ENCODE data around the gene MRTFA. TPM values are rescaled to one million over a fixed set of nuclear protein-coding genes. Genes with fewer than 3 reads are reported as not detected.

Gene MRTFA
- total and polyA plus RNA-seq, 3 donors from 2014 or later: 59.5 to 162 (median 158) TPM

GRCh38 chr22:40414311-40414710 lies 222.2 kb downstream of the MRTFA start:
- intact Hi-C loops (cut with DNase I; ENCODE audit: low total_unique reads): loop anchor here (10.0 kb wide), 1 partner anchor 340 kb away; no protein-coding TSS in a partner anchor
- WGBS, 2 donors: 69 to 72% methylated on average over 3 of the region's 3 CpGs
- Histone ChIP-seq H3K9me3 (no peaks in the 10 kb centered on the region), H3K36me3 (ENCODE audit: low read depth, missing control alignments) (no peaks in the 10 kb centered on the region), H3K27ac (no peak overlapping the region), H3K4me1 (no peaks in the 10 kb centered on the region), H3K27me3 (no peaks in the 10 kb centered on the region), H3K4me3 (no peak overlapping the region)
- DNase-seq: no peak
- TF ChIP-seq CTCF (IDR thresholded peaks at IDR 0.05) (no peak), POLR2A (IDR thresholded peaks at IDR 0.05) (no peak)

GRCh38 chr22:40413873-40414272 lies 222.6 kb downstream of the MRTFA start:
- no peak for DNase-seq
- TF ChIP-seq CTCF (IDR thresholded peaks at IDR 0.05) (no peak), POLR2A (IDR thresholded peaks at IDR 0.05) (no peak)
- Histone ChIP-seq H3K27ac (no peak overlapping the region), H3K4me3 (no peak overlapping the region), H3K36me3 (ENCODE audit: low read depth, missing control alignments) (no peaks in the 10 kb centered on the region), H3K27me3 (no peaks in the 10 kb centered on the region), H3K9me3 (no peaks in the 10 kb centered on the region), H3K4me1 (no peaks in the 10 kb centered on the region)
- intact Hi-C loops (cut with DNase I; ENCODE audit: low total_unique reads): loop anchor here (10.0 kb wide), 1 partner anchor 341 kb away; no protein-coding TSS in a partner anchor
- 88% methylated on average over 13 of the region's 13 CpGs for WGBS, 2 donors

- 86 to 97% methylated on average over 2 of the region's 2 CpGs for WGBS, 2 donors
- Histone ChIP-seq H3K27me3 (no peaks in the 10 kb centered on the region), H3K4me1 (no peaks in the 10 kb centered on the region), H3K4me3 (no peak overlapping the region), H3K27ac (no peak overlapping the region), H3K36me3 (ENCODE audit: low read depth, missing control alignments) (no peaks in the 10 kb centered on the region), H3K9me3 (no peaks in the 10 kb centered on the region)
- intact Hi-C loops (cut with DNase I; ENCODE audit: low total_unique reads): loop anchor here (10.0 kb wide), 1 partner anchor 342 kb away; no protein-coding TSS in a partner anchor
- no peak for DNase-seq
- TF ChIP-seq CTCF (IDR thresholded peaks at IDR 0.05) (no peak), POLR2A (IDR thresholded peaks at IDR 0.05) (no peak)
Observed at GRCh38 chr22:40412441-40412840, 224.1 kb downstream of the MRTFA start.

GRCh38 chr22:40411506-40411861 lies 225.0 kb downstream of the MRTFA start:
- 86 to 100% methylated on average over 1 to 7 of the region's 7 CpGs for WGBS, 2 donors
- TF ChIP-seq POLR2A (IDR thresholded peaks at IDR 0.05) (no peak), CTCF (IDR thresholded peaks at IDR 0.05) (no peak)
- H3K9me3 ChIP-seq: no peaks in the 10 kb centered on the region
- DNase-seq: no peak
- H3K4me1 ChIP-seq: no peaks in the 10 kb centered on the region
- H3K4me3 ChIP-seq: no peak overlapping the region
- intact Hi-C loops (cut with DNase I; ENCODE audit: low total_unique reads): loop anchor here (10.0 kb wide), 1 partner anchor 343 kb away; no protein-coding TSS in a partner anchor
- H3K36me3 ChIP-seq (ENCODE audit: low read depth, missing control alignments): no peaks in the 10 kb centered on the region
- no peaks in the 10 kb centered on the region for H3K27me3 ChIP-seq
- H3K27ac ChIP-seq: no peak overlapping the region
